Right atrium auricular region (tissue), 2 donors: ENCODE measurements around the gene TAF5L. TPM values are rescaled to one million over a fixed set of nuclear protein-coding genes. Genes with fewer than 3 reads are reported as not detected.
A peak's percentile ranks its signal among the peaks of the same experiment; 100 is the strongest.

Experiments used
- DNase-seq: peaks from one replicate; pipeline ENCODE4 v3.0.0-alpha.2; 2019; ENCODE audit warnings: low spot score
- H3K27ac ChIP-seq, 2 donors: fragments of 200-600 bp; sonication (generic); 1 replicate in 1 of 2; 2 replicates in 1 of 2; pipeline ENCODE4 v1.5.1; 2016 to 2019
- H3K27me3 ChIP-seq, 2 donors: fragments of 200-600 bp; sonication (generic); one replicate each; pipeline versions ENCODE4 v1.5.1 to v1.6.0; 2017 to 2019
- H3K36me3 ChIP-seq: fragments of 200-600 bp; sonication (generic); one replicate; pipeline ENCODE4 v1.5.1; 2016
- H3K4me1 ChIP-seq, 2 donors: fragments of 200-600 bp; sonication (generic); one replicate each; pipeline versions ENCODE4 v1.5.1 to v1.6.0; 2017 to 2019
- H3K4me3 ChIP-seq, 2 donors: fragments of 200-600 bp; sonication (generic); 1 replicate in 1 of 2; 2 replicates in 1 of 2; pipeline ENCODE4 v1.5.1; 2017 to 2019; ENCODE audit warnings: mild to moderate bottlenecking in 1 of 2, moderate library complexity in 1 of 2
- H3K9me3 ChIP-seq, 2 donors: fragments of 200-600 bp; sonication (generic); one replicate each; pipeline ENCODE4 v1.5.1; 2019
- total RNA-seq, 2 donors: library from RNA; depleted of rRNA; stranded (reverse); fragments of >200 nt; gene quantifications; one replicate each; pipeline ENCODE4 v1.1.0, GENCODE V29; 2016
- TF ChIP-seq, protein P1 (sequence below), 2 donors: fragments of 200-600 bp; sonication (generic); IDR thresholded peaks; one replicate each; pipeline ENCODE4 v1.5.1; 2019; ENCODE audit warnings: antibody characterized with exemption in 2 of 2

Gene TAF5L
- total RNA-seq, 2 donors from 2014 or later, result 8.6 to 12.7 TPM

DNA sequence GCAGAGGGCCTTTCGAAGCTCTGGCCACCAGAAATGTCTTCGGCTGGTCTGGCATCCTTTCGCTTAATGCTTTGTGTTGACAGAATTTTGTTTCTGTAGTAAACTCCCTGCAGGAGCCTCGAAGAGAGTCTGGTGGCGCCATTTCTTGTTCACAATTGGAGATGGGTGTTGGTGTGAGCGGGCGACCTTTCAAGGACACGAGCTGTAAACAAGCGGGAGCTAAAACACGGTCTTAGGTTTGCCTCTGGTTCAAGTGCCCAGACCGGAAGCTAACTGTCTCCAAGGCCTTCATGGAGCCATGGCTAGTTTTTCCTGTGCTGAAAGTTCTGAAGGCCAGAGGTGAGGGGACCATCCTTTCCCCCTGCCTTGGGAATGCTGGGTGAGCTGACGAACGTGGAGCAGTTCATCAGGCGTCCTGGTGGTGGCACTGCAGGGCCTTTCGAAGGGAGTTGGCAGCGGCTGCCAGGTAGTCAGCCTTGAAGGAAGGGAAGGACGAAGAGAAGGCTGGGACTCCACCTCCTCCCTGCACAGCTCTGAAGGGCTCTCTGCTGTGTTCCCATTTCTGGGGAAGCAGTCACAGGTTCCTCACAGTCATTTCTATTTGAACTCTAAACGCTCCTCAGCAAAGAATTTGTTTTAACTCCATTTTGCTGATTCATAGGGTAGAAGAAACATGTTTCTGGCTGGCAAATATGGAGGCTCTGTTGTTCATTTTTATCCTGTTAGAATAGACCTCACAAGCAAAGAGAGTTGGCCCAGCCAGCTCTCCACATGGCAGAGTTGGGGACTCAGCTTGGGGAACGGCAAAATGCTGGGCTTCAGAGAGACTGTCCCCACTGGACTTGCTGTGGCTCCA lies 35.3 kb upstream of the TAF5L start:
- TF ChIP-seq, protein P1, sequence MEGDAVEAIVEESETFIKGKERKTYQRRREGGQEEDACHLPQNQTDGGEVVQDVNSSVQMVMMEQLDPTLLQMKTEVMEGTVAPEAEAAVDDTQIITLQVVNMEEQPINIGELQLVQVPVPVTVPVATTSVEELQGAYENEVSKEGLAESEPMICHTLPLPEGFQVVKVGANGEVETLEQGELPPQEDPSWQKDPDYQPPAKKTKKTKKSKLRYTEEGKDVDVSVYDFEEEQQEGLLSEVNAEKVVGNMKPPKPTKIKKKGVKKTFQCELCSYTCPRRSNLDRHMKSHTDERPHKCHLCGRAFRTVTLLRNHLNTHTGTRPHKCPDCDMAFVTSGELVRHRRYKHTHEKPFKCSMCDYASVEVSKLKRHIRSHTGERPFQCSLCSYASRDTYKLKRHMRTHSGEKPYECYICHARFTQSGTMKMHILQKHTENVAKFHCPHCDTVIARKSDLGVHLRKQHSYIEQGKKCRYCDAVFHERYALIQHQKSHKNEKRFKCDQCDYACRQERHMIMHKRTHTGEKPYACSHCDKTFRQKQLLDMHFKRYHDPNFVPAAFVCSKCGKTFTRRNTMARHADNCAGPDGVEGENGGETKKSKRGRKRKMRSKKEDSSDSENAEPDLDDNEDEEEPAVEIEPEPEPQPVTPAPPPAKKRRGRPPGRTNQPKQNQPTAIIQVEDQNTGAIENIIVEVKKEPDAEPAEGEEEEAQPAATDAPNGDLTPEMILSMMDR (IDR thresholded peaks at IDR 0.05), result peak; percentile 77 to 92
- no peaks in the 10 kb centered on the region for H3K27me3 ChIP-seq
- no peak overlapping the region for H3K4me3 ChIP-seq
- H3K36me3 ChIP-seq, result peaks cover 12% of the 10 kb centered on the region
- no peak overlapping the region for H3K27ac ChIP-seq
- no peaks in the 10 kb centered on the region for H3K9me3 ChIP-seq
- DNase-seq, result peak; percentile 83
- no peaks in the 10 kb centered on the region for H3K4me1 ChIP-seq

DNA sequence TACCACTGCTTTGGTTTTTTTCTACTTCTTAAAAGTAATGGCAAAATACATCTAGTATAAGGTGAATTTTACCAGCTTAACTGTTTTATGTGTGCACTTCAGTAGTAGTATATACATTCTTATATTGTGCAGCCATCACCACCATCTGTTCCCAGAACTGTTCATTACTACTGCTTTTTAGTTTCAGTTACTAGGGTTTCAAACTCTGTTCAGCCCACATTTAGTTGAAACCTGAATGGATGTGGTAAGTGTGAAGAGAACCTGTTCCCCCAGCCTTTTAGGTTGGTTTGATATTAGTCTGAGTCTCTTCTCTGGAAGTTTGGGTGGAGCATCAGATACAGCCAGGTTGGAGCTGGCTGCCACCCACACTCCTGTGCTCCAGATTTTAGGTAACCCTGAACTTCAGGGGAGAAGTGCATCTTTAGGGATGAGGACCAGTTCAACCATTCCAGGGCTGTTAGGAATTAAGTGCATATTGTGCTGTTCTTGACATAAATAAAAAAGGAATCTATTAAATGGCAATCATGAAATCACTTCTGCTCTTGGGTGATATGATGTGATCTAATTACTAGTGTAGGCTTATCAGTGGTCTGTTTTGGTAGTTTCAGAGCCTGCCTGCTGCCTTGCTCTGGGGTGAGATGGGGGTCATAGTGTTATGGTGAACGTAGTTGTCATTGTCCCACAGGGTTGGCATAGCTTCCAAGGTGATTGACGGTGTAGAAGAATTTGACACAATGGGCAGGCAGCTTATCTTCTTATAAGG lies 32.3 kb upstream of the TAF5L start:
- TF ChIP-seq, protein P1 (IDR thresholded peaks at IDR 0.05), result no peak
- no peak for DNase-seq
- Histone ChIP-seq H3K27ac (no peak overlapping the region), H3K9me3 (no peaks in the 10 kb centered on the region), H3K27me3 (no peaks in the 10 kb centered on the region), H3K36me3 (peaks cover 30% of the 10 kb centered on the region), H3K4me3 (no peak overlapping the region), H3K4me1 (no peaks in the 10 kb centered on the region)

DNA sequence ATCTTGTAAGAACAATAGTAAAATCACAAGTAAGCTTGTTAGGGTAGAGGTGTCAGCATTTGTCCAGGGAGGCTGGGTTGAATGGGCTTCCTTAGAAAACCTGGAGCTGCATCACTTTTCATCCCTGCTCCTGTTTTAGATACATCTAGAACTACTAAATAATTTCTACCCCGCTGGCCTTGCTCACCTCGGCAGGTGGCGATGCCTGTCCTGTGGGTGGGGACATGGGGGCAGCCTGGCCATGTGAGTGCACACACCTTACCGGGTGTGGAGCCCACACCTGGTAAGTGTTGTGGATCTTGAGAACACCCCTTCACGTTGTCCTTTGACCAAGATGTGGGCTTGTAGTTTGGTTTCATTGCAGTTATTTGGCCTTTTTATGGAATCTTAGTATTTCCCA lies 29.9 kb upstream of the TAF5L start:
- H3K4me1 ChIP-seq, result no peaks in the 10 kb centered on the region
- H3K9me3 ChIP-seq, result no peaks in the 10 kb centered on the region
- no peak for DNase-seq
- TF ChIP-seq, protein P1 (IDR thresholded peaks at IDR 0.05), result no peak
- H3K27ac ChIP-seq, result no peak overlapping the region
- no peaks in the 10 kb centered on the region for H3K27me3 ChIP-seq
- H3K4me3 ChIP-seq, result no peak overlapping the region
- peaks cover 50% of the 10 kb centered on the region for H3K36me3 ChIP-seq

- TF ChIP-seq, protein P1 (IDR thresholded peaks at IDR 0.05), result no peak
- DNase-seq, result no peak
- H3K4me3 ChIP-seq, result no peak overlapping the region
- H3K27me3 ChIP-seq, result no peaks in the 10 kb centered on the region
- H3K9me3 ChIP-seq, result no peaks in the 10 kb centered on the region
- no peak overlapping the region for H3K27ac ChIP-seq
- H3K36me3 ChIP-seq, result peaks cover 50% of the 10 kb centered on the region
- H3K4me1 ChIP-seq, result no peaks in the 10 kb centered on the region
These were observed 27.5 kb upstream of the TAF5L start for GRCh38 chr1:229653420-229653819.

- Histone ChIP-seq H3K4me3 (no peak overlapping the region), H3K9me3 (no peaks in the 10 kb centered on the region), H3K4me1 (no peaks in the 10 kb centered on the region), H3K27ac (no peak overlapping the region), H3K36me3 (peaks cover 68% of the 10 kb centered on the region), H3K27me3 (no peaks in the 10 kb centered on the region)
- DNase-seq, result no peak
- TF ChIP-seq, protein P1 (IDR thresholded peaks at IDR 0.05), result no peak
These were observed 25.6 kb upstream of the TAF5L start for GRCh38 chr1:229651546-229651945.
